HG02798 (cell line): Measurements from ENCODE around the gene DCBLD1.
"Not testable (repeated sequence)": the region's sequence is repeated elsewhere in the genome, so short reads cannot be mapped to it uniquely, and the experiment has no call there.

ENCODE experiments used
- ATAC-seq: cut with Tn5 transposase; IDR thresholded peaks from one replicate; pipeline ENCODE4 v1.9.1; 2021; ENCODE audit warnings: mild to moderate bottlenecking; ENCODE audit not compliant: unreplicated experiment, poor library complexity

DCBLD1 gene

GRCh38 chr6:117482240-117483003 is at the start of gene DCBLD1:
DCBLD1 (plus strand) TSS chr6:117482674; CDS start chr6:117482782, 108 bp downstream.
- peak; percentile 85 for ATAC-seq

DNA sequence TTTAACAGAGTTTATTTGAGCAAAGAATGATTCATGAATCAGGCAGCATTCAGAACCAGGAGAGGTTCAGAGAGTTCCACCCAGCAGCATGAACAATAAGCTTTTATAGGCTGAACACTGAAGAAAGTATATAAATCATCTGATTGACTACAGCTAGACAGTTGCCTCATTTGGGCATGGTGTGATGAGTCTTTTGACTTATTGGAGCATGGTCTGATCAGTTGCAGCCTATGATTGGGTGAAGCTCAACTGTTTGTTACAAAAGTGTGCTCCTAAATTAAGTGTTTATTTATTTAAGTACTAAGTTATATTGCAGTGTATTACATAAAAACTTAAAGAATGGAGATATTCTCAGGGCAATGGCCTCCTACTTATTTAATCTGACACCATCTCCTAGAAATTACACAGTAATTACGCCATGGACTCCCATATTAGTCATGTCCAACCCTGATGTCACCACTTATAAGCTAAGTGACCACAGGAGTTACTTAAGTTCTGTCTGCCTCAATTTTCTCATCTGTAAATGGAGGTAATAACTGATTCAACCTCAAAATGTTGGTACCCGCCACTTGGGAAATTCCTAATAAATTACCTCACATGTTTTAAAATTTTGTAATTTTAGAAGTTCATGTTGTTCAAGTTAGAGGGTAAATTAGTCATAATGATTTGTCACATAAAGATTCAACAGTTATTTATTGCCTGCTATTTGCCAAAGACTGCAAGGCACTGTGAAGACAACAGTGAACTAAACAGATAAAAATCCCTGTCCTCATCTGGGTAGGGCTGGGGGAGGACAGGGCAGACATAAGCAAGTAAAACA is 41.6 kb upstream of the DCBLD1 start:
- ATAC-seq, result no peak

- ATAC-seq, result no peak
Observed at GRCh38 chr6:117441824-117442264, 40.6 kb upstream of the DCBLD1 start.

DNA sequence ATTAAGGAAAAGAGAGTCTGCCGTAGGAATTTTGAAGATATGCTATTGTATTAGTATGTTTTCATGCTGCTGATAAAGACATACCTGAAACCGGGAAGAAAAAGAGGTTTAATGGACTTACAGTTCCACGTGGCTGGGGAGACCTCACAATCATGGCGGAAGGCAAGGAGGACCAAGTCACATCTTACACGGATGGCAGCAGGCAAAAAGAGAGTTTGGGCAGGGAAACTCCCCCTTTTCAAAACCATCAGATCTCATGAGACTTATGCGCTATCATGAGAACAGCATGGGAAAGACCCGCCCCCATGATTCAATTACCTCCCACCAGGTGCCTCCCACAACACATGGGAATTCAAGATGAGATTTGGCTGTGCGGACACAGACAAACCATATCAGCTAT is 40.2 kb upstream of the DCBLD1 start:
- not testable (repeated sequence) for ATAC-seq

- ATAC-seq, result no peak
Observed at GRCh38 chr6:117444600-117444999, 37.9 kb upstream of the DCBLD1 start.

- ATAC-seq, result no peak
Observed at GRCh38 chr6:117446861-117447260, 35.6 kb upstream of the DCBLD1 start.

DNA sequence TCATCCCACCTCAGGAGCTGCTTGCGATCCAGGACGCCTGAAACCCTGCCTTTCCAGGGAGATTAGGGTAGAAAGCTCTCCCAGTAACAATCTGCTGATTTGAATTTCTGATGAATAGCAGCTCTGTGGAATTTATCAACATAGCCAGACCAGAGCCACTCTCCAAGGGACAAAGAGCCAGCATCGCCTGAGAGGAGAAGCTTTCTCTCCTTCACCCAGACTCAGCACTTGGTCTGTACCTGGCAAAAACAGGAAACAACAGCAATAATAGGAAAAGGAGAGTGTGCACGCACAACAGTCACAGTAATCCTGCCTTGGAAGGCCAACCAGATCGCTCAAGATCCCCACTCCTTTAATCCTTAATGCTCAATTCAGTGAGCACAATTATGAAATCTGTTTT is 34.5 kb upstream of the DCBLD1 start:
- ATAC-seq, result no peak

DNA sequence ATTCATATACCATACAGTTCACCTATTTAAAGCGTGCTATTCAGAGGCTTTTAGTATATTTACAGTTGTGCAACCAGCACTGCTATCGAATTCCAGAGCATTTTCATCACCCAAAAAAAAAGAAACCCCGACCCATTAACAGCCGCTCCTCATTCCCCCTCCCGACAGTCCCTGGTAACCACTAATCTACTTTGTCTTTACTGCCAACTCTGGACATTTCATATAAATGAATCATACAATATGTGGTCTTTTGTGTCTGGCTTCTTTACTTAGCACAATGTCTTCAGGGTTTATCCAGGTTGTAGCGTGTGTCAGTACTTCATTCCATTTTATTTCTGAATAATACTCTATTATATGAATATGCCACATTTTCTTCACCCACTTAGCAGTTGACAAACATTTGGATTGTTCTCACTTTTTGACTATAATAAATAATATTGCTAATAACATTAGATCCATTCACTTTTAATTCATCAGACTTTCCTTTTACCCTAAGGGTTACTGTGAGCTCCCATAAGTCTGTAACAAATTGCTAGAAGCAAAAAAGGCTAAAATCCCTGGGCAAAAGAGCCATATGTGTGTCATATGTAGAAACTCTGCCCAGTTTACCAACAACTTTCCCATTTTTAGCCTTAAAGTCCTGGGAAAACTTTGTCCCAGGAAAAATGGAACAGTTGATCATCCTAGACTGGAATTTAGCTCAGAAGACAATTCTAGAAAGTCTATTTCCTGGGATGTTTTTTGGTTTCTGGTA is 33.6 kb upstream of the DCBLD1 start:
- no peak for ATAC-seq

GRCh38 chr6:117449549-117450439 is 32.7 kb upstream of the DCBLD1 start:
- ATAC-seq, result no peak

DNA sequence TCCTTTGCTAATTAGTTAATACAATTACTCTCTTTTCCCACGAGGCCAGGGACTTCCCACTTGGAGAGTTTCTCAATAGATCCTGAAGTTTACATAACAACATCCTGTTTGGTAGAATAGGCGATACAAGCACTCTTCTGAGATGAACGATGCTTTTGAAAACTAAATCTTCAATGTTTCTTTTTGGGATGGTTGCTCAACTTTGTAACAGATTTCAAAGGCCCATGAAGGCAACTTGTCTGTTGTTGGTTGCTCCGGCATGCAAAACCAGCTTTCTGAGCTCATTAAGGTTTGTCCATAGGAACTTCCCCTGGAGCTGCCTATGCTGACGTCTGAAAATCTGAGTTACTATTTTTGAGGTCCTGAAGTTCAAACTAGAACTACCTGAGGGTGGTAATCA is 30.8 kb upstream of the DCBLD1 start:
- ATAC-seq, result no peak

- ATAC-seq, result no peak
Observed at GRCh38 chr6:117456250-117456649, 26.2 kb upstream of the DCBLD1 start.

GRCh38 chr6:117456998-117457397 is 25.5 kb upstream of the DCBLD1 start:
- ATAC-seq, result no peak

DNA sequence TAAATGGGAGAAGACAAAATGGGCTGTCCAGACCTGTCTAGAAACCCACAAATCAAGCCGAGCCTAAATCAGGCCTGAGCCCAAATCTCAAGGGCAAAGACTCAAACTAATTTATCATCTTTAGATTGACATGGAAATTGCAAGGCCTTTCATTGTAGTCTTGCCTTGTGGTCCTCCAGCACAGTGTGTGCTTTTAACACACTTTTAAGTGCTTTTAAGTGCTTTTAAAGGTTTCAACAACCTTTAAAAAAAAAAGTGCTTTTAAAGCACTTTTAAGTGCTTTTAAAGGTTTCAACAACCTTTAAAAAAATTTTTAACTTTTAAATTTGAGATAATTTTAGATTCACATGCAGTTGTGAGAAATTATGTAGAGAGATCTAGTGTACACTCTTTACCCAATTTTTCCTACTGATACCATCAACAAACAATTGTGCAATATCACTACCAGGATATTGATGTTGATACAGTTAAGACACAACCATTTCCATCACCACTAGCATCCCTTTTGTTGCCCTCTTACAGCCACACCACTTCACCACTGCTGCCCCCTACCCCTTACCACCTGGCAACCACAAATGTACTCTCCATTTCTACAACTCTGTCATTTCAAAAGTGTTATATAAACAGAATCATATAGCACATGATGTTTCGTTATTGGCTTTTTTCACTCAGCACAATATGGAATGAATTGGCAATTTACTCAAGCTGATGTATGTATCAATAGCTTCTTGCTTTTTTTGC is 23.1 kb upstream of the DCBLD1 start:
- ATAC-seq, result no peak

- peak; percentile 74 for ATAC-seq
Observed at GRCh38 chr6:117463762-117464665, 18.5 kb upstream of the DCBLD1 start.

- ATAC-seq, result peak; percentile 8
Observed at GRCh38 chr6:117464700-117465099, 17.8 kb upstream of the DCBLD1 start.

DNA sequence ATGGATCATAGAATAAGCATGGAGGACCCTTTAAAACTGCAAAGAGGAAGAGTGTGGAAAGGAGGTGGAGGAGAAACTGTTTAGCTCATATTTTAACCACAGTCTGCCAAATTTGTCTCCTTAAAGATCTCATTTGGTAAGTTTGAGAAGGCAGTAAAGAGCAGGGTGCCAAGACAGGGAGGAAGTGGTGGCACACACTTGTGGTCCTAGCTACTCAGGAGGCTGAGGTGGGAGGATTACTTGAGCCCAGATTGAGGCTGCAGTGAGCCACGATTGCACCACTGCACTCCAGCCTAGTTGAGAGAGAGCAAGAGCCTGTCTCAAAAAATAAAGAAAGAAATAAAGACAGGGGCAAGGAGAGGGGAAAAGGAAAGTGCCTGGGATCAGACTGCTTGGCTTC is 16.8 kb upstream of the DCBLD1 start:
- ATAC-seq, result no peak

GRCh38 chr6:117467876-117468275 is 14.6 kb upstream of the DCBLD1 start:
- ATAC-seq, result no peak

DNA sequence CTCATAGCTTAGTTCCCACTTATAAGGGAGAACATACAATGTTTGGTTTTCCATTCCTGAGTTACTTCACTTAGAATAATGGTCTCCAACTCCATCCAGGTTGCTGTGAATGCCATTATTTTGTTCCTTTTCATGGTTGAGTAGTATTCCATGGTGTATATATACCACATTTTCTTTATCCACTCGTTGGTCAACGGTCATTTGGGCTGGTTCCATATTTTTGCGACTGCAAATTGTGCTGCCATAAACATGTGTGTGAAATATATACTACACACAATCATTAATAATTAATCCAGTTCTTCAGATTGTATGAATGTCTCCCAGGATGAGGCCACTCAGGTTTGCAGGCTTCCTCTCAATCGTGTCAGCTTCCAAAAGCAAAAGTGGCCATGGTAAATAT is 13.9 kb upstream of the DCBLD1 start:
- not testable (repeated sequence) for ATAC-seq
